ENCODE data around the gene PCDH12. TPM values are rescaled to one million over a fixed set of nuclear protein-coding genes. Genes with fewer than 3 reads are reported as not detected.

The PCDH12 gene
- total RNA-seq (1 to 10 TPM in 1 of 5 experiments, under 1 TPM in 1, not detected in 3; 0.78 to 1.5 TPM), polyA plus RNA-seq (under 1 TPM; 0.11 to 0.29 TPM), total RNA-seq (not detected)

GRCh38 chr5:141958113-141958512, at the start of gene PCDH12:
PCDH12 (minus strand) TSS chr5:141958202; CDS start chr5:141957851, 351 bp downstream.
- Histone ChIP-seq H3K4me3 (ENCODE audit: low read length) (peak within 1 kb of the TSS; percentile 12), H3K27me3 (ENCODE audit: control insufficient read depth in 2 of 2, insufficient read depth in 2 of 2, low read length in 2 of 2) (no peaks in the 10 kb centered on the region), H3K9me3 (ENCODE audit: control insufficient read depth in 2 of 3, low read length in 3 of 3) (no peaks in the 10 kb centered on the region), H3K36me3 (ENCODE audit: control insufficient read depth in 2 of 3, insufficient read depth in 3 of 3, low read length in 3 of 3) (no peaks in the 10 kb centered on the region), H3K27ac (ENCODE audit: low read depth, low read length) (no peak within 1 kb of the TSS), H3K4me1 (ENCODE audit: control insufficient read depth in 2 of 2, insufficient read depth in 2 of 2, low read length in 2 of 2) (peaks cover 30 to 43% of the 10 kb centered on the region in 2 donors)
- Mint-ChIP-seq H3K4me3 (peak within 1 kb of the TSS in 9 of 10 donors; percentile 20 to 76 (median 53)), H3K4me1 (peaks cover 32 to 54% (median 47%) of the 10 kb centered on the region in 7 donors), H3K27ac (peak within 1 kb of the TSS in 7 of 9 donors; percentile 17 to 92 (median 53)), H3K9me3 (no peaks in the 10 kb centered on the region), H3K27me3 (no peaks in the 10 kb centered on the region), H3K36me3 (peaks cover 0 to 6% (median 0%) of the 10 kb centered on the region in 5 donors)
- ATAC-seq (no peak), DNase-seq (peak in 2 of 9 donors; percentile 12 to 42)
- ChIA-PET CTCF (interaction anchor here (1.1 to 6.6 kb wide), 6 partner anchors 11 to 293 kb away, joined by 5 to 143 read pairs (median 34); partner anchors contain the start of genes PCDH1 and RNF14), POLR2A (interaction anchor here (0.8 to 3.3 kb wide), 5 partner anchors 11 to 321 kb away, joined by 3 to 18 read pairs (median 3); partner anchors contain the start of genes HDAC3, RELL2 and RNF14)
- intact Hi-C loops (cut with micrococcal nuclease) = no loop called here

- H3K27ac ChIP-seq (ENCODE audit: low read depth, low read length) = peak overlapping the region; percentile 51
- H3K4me1 Mint-ChIP-seq = peaks cover 43 to 82% (median 80%) of the 10 kb centered on the region in 7 donors
- intact Hi-C loops (cut with micrococcal nuclease) = loop anchor here (1.0 to 10.0 kb wide), 3 partner anchors 9 to 318 kb away; partner anchors contain the start of gene SPRY4 (in 1 of the 2)
Observed at GRCh38 chr5:142007237-142007544, 49.2 kb upstream of the PCDH12 start.

GRCh38 chr5:142006363-142007236, 48.6 kb upstream of the PCDH12 start:
- Histone ChIP-seq H3K4me3 (ENCODE audit: low read length) (no peak overlapping the region), H3K27me3 (ENCODE audit: control insufficient read depth in 2 of 2, insufficient read depth in 2 of 2, low read length in 2 of 2) (no peaks in the 10 kb centered on the region), H3K9me3 (ENCODE audit: control insufficient read depth in 2 of 3, low read length in 3 of 3) (no peaks in the 10 kb centered on the region), H3K36me3 (ENCODE audit: control insufficient read depth in 2 of 3, insufficient read depth in 3 of 3, low read length in 3 of 3) (peaks cover 0 to 17% (median 12%) of the 10 kb centered on the region in 3 experiments), H3K27ac (ENCODE audit: low read depth, low read length) (peak overlapping the region; percentile 51), H3K4me1 (ENCODE audit: control insufficient read depth in 2 of 2, insufficient read depth in 2 of 2, low read length in 2 of 2) (peaks cover 9 to 58% of the 10 kb centered on the region in 2 donors)
- no peaks in the 10 kb centered on the region for H3K27me3 Mint-ChIP-seq
- peak in 7 of 9 donors; percentile 27 to 73 (median 54) for DNase-seq
- ChIA-PET CTCF (interaction anchor here (1.0 to 2.1 kb wide), 5 partner anchors 9 to 137 kb away, joined by 3 to 13 read pairs (median 5); no protein-coding TSS in a partner anchor), POLR2A (interaction anchor here (0.6 to 1.0 kb wide), 7 partner anchors 9 to 137 kb away, joined by 3 to 5 read pairs (median 3); no protein-coding TSS in a partner anchor)
- peak; percentile 82 for ATAC-seq
- peaks cover 0 to 3% (median 0%) of the 10 kb centered on the region in 11 donors for H3K9me3 Mint-ChIP-seq
- H3K27ac Mint-ChIP-seq = peak overlapping the region; percentile 60 to 95 (median 89)
- peaks cover 39 to 81% (median 74%) of the 10 kb centered on the region in 7 donors for H3K4me1 Mint-ChIP-seq
- H3K36me3 Mint-ChIP-seq = peaks cover 4 to 65% (median 25%) of the 10 kb centered on the region in 5 donors
- H3K4me3 Mint-ChIP-seq = peak overlapping the region; percentile 27 to 82 (median 54)
- intact Hi-C loops (cut with micrococcal nuclease) = loop anchor here (1.0 to 10.0 kb wide), 3 partner anchors 10 to 318 kb away; partner anchors contain the start of gene SPRY4 (in 1 of the 2)

More at GRCh38 chr5:142007237-142007544, 49.2 kb upstream of the PCDH12 start:
- DNase-seq (no peak), ATAC-seq (no peak)
- peaks cover 0 to 17% (median 12%) of the 10 kb centered on the region in 3 experiments for H3K36me3 ChIP-seq (ENCODE audit: control insufficient read depth in 2 of 3, insufficient read depth in 3 of 3, low read length in 3 of 3)
- peaks cover 0 to 3% (median 0%) of the 10 kb centered on the region in 11 donors for H3K9me3 Mint-ChIP-seq
- ChIA-PET POLR2A (interaction anchor here (0.6 to 1.1 kb wide), 7 partner anchors 9 to 136 kb away, joined by 3 to 5 read pairs (median 4); no protein-coding TSS in a partner anchor), CTCF (interaction anchor here (1.0 to 1.2 kb wide), 4 partner anchors 9 to 136 kb away, joined by 3 to 5 read pairs (median 4); no protein-coding TSS in a partner anchor)
- H3K27me3 Mint-ChIP-seq = no peaks in the 10 kb centered on the region
- peaks cover 4 to 62% (median 25%) of the 10 kb centered on the region in 5 donors for H3K36me3 Mint-ChIP-seq
- peaks cover 11 to 62% of the 10 kb centered on the region in 2 donors for H3K4me1 ChIP-seq (ENCODE audit: control insufficient read depth in 2 of 2, insufficient read depth in 2 of 2, low read length in 2 of 2)
- H3K9me3 ChIP-seq (ENCODE audit: control insufficient read depth in 2 of 3, low read length in 3 of 3) = no peaks in the 10 kb centered on the region
- H3K4me3 Mint-ChIP-seq = peak overlapping the region; percentile 27 to 82 (median 54)
- H3K27ac Mint-ChIP-seq = peak overlapping the region; percentile 60 to 95 (median 89)
- H3K4me3 ChIP-seq (ENCODE audit: low read length) = no peak overlapping the region
- H3K27me3 ChIP-seq (ENCODE audit: control insufficient read depth in 2 of 2, insufficient read depth in 2 of 2, low read length in 2 of 2) = no peaks in the 10 kb centered on the region

GRCh38 chr5:142003266-142003800, 45.3 kb upstream of the PCDH12 start:
- peaks cover 9 to 49% of the 10 kb centered on the region in 2 donors for H3K4me1 ChIP-seq (ENCODE audit: control insufficient read depth in 2 of 2, insufficient read depth in 2 of 2, low read length in 2 of 2)
- Mint-ChIP-seq H3K27ac (peak overlapping the region in 8 of 9 donors; percentile 59 to 89 (median 80)), H3K4me1 (peaks cover 36 to 71% (median 53%) of the 10 kb centered on the region in 7 donors), H3K36me3 (peaks cover 0 to 62% (median 15%) of the 10 kb centered on the region in 5 donors), H3K27me3 (no peaks in the 10 kb centered on the region), H3K4me3 (peak overlapping the region in 7 of 10 donors; percentile 9 to 79 (median 67)), H3K9me3 (peaks cover 0 to 3% (median 0%) of the 10 kb centered on the region in 11 donors)
- no peak overlapping the region for H3K27ac ChIP-seq (ENCODE audit: low read depth, low read length)
- H3K27me3 ChIP-seq (ENCODE audit: control insufficient read depth in 2 of 2, insufficient read depth in 2 of 2, low read length in 2 of 2) = no peaks in the 10 kb centered on the region
- intact Hi-C loops (cut with micrococcal nuclease) = loop anchor here in 1 of 2 donors (10.0 kb wide), 1 partner anchor 321 kb away; the partner anchor contains the start of gene SPRY4
- DNase-seq (no peak), ATAC-seq (no peak)
- H3K4me3 ChIP-seq (ENCODE audit: low read length) = no peak overlapping the region
- CTCF ChIA-PET = interaction anchor here (1.0 to 1.2 kb wide), 2 partner anchors 95 to 140 kb away, joined by 5 read pairs; no protein-coding TSS in a partner anchor
- POLR2A ChIA-PET = interaction anchor here (0.7 to 2.3 kb wide), 3 partner anchors 10 to 140 kb away, joined by 3 to 7 read pairs (median 6); partner anchors contain the start of gene GNPDA1
- H3K9me3 ChIP-seq (ENCODE audit: control insufficient read depth in 2 of 3, low read length in 3 of 3) = no peaks in the 10 kb centered on the region
- peaks cover 0 to 19% (median 17%) of the 10 kb centered on the region in 3 experiments for H3K36me3 ChIP-seq (ENCODE audit: control insufficient read depth in 2 of 3, insufficient read depth in 3 of 3, low read length in 3 of 3)

GRCh38 chr5:142000704-142001484, 42.9 kb upstream of the PCDH12 start:
- Mint-ChIP-seq H3K4me3 (no peak overlapping the region), H3K4me1 (peaks cover 19 to 47% (median 29%) of the 10 kb centered on the region in 7 donors), H3K27me3 (no peaks in the 10 kb centered on the region), H3K27ac (peak overlapping the region in 7 of 9 donors; percentile 3 to 77 (median 19)), H3K36me3 (peaks cover 0 to 48% (median 19%) of the 10 kb centered on the region in 5 donors), H3K9me3 (no peaks in the 10 kb centered on the region)
- POLR2A ChIA-PET = interaction anchor here (0.6 to 3.6 kb wide), 2 partner anchors 12 to 603 kb away, joined by 3 to 17 read pairs; partner anchors contain the start of gene GNPDA1
- Histone ChIP-seq H3K4me1 (ENCODE audit: control insufficient read depth in 2 of 2, insufficient read depth in 2 of 2, low read length in 2 of 2) (peaks cover 0 to 27% of the 10 kb centered on the region in 2 donors), H3K4me3 (ENCODE audit: low read length) (no peak overlapping the region), H3K27ac (ENCODE audit: low read depth, low read length) (no peak overlapping the region), H3K9me3 (ENCODE audit: control insufficient read depth in 2 of 3, low read length in 3 of 3) (no peaks in the 10 kb centered on the region), H3K36me3 (ENCODE audit: control insufficient read depth in 2 of 3, insufficient read depth in 3 of 3, low read length in 3 of 3) (peaks cover 0 to 19% (median 17%) of the 10 kb centered on the region in 3 experiments), H3K27me3 (ENCODE audit: control insufficient read depth in 2 of 2, insufficient read depth in 2 of 2, low read length in 2 of 2) (no peaks in the 10 kb centered on the region)
- DNase-seq (no peak), ATAC-seq (no peak)
- intact Hi-C loops (cut with micrococcal nuclease) = loop anchor here (1.0 to 10.0 kb wide), 4 partner anchors 14 to 324 kb away; partner anchors contain the start of gene SPRY4 (in 1 of the 2)
- CTCF ChIA-PET = interaction anchor here (0.6 to 2.0 kb wide), 8 partner anchors 8 to 759 kb away, joined by 3 to 8 read pairs (median 4); no protein-coding TSS in a partner anchor
